Measurements from ENCODE around the gene HMGCR.

DNA sequence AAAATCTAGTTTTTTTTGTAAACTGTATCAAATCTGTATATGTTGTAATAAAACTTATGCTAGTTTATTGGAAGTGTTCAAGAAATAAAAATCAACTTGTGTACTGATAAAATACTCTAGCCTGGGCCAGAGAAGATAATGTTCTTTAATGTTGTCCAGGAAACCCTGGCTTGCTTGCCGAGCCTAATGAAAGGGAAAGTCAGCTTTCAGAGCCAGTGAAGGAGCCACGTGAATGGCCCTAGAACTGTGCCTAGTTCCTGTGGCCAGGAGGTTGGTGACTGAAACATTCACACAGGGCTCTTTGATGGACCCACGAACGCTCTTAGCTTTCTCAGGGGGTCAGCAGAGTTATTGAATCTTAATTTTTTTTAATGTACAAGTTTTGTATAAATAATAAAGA lies 24.3 kb downstream of the HMGCR start:
- TF ChIP-seq, protein P1, sequence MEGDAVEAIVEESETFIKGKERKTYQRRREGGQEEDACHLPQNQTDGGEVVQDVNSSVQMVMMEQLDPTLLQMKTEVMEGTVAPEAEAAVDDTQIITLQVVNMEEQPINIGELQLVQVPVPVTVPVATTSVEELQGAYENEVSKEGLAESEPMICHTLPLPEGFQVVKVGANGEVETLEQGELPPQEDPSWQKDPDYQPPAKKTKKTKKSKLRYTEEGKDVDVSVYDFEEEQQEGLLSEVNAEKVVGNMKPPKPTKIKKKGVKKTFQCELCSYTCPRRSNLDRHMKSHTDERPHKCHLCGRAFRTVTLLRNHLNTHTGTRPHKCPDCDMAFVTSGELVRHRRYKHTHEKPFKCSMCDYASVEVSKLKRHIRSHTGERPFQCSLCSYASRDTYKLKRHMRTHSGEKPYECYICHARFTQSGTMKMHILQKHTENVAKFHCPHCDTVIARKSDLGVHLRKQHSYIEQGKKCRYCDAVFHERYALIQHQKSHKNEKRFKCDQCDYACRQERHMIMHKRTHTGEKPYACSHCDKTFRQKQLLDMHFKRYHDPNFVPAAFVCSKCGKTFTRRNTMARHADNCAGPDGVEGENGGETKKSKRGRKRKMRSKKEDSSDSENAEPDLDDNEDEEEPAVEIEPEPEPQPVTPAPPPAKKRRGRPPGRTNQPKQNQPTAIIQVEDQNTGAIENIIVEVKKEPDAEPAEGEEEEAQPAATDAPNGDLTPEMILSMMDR (IDR thresholded peaks at IDR 0.05; ENCODE audit: insufficient read depth, low read length) = no peak
- TF ChIP-seq, protein P2, sequence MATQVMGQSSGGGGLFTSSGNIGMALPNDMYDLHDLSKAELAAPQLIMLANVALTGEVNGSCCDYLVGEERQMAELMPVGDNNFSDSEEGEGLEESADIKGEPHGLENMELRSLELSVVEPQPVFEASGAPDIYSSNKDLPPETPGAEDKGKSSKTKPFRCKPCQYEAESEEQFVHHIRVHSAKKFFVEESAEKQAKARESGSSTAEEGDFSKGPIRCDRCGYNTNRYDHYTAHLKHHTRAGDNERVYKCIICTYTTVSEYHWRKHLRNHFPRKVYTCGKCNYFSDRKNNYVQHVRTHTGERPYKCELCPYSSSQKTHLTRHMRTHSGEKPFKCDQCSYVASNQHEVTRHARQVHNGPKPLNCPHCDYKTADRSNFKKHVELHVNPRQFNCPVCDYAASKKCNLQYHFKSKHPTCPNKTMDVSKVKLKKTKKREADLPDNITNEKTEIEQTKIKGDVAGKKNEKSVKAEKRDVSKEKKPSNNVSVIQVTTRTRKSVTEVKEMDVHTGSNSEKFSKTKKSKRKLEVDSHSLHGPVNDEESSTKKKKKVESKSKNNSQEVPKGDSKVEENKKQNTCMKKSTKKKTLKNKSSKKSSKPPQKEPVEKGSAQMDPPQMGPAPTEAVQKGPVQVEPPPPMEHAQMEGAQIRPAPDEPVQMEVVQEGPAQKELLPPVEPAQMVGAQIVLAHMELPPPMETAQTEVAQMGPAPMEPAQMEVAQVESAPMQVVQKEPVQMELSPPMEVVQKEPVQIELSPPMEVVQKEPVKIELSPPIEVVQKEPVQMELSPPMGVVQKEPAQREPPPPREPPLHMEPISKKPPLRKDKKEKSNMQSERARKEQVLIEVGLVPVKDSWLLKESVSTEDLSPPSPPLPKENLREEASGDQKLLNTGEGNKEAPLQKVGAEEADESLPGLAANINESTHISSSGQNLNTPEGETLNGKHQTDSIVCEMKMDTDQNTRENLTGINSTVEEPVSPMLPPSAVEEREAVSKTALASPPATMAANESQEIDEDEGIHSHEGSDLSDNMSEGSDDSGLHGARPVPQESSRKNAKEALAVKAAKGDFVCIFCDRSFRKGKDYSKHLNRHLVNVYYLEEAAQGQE (IDR thresholded peaks at IDR 0.05; ENCODE audit: insufficient replicate concordance, low read depth) = no peak
